ENCODE results near the gene FNIP1. TPM values are rescaled to one million over a fixed set of nuclear protein-coding genes. Genes with fewer than 3 reads are reported as not detected.

Gene FNIP1
- total and polyA plus RNA-seq, 2 of the 13 experiments (the other 11 are each of a cell fraction or from before 2014, with no cell fraction given), result 10.9 to 29.3 TPM

- 95% methylated on average over 3 of the region's 3 CpGs for WGBS (ENCODE audit: low lambda C conversion rate)
- no peak overlapping the region for H3K4me3 ChIP-seq (replicated peaks in 1 of 3; ENCODE audit: insufficient read depth in 1 of 3, low read depth in 2 of 3, low read length in 3 of 3)
- DNase-seq (ENCODE audit: low spot score) (no peak), ATAC-seq (no peak), FAIRE-seq (no peak)
- intact Hi-C loops (cut with micrococcal nuclease; ENCODE audit: unreplicated experiment) (no loop called here), in situ Hi-C loops (cut with HindIII; ENCODE audit: extremely low pct_ligation_motif_present, low pct_unique_long_range_greater_than_20kb) (no loop called here)
- no peak overlapping the region for H3K27ac ChIP-seq (ENCODE audit: extremely low read length, insufficient read depth, low read length)
- no peak for TF ChIP-seq HMGA1 (CRISPR knock-in tag; conservative IDR thresholded peaks at IDR 0.05)
- no peak for TF ChIP-seq SALL2 (CRISPR knock-in tag; IDR thresholded peaks at IDR 0.05)
- BruUV-seq (replicated peaks), result no TSS peak
- 0 out of 2 replicates have a peak, but pooled peaks cover 4% of the 10 kb centered on the region for H3K4me1 ChIP-seq (ENCODE audit: insufficient read depth, low read length)
- CTCF ChIA-PET (ENCODE audit: low intra/inter-chr PET ratio, low total read pairs), result no interaction called here
- no peak overlapping the region for H3K9ac ChIP-seq (ENCODE audit: insufficient read depth, low read depth, low read length)
- H3K79me2 ChIP-seq (ENCODE audit: insufficient read depth, low read length), result peaks cover 2% of the 10 kb centered on the region
- no peaks in the 10 kb centered on the region for H4K20me1 ChIP-seq (ENCODE audit: insufficient read depth, low read length)
- H3K27me3 ChIP-seq (ENCODE audit: control insufficient read depth in 1 of 2, insufficient read depth in 2 of 2, low read length in 2 of 2), result no peaks in the 10 kb centered on the region
- H3K36me3 ChIP-seq (replicated peaks in 1 of 2; ENCODE audit: control insufficient read depth in 1 of 2, insufficient read depth in 2 of 2, low read length in 2 of 2), result peaks cover 11 to 61% of the 10 kb centered on the region in 2 experiments
- POLR2A ChIA-PET, result no interaction called here
- no peak overlapping the region for H3K4me2 ChIP-seq (ENCODE audit: low read depth, low read length)
- H3K9me3 ChIP-seq (ENCODE audit: low read length), result no peaks in the 10 kb centered on the region
- no peak overlapping the region for H2AFZ ChIP-seq (ENCODE audit: low read length)
Observed at GRCh38 chr5:131677115-131677514, 119.7 kb downstream of the FNIP1 start.

GRCh38 chr5:131672776-131673175 lies 124.0 kb downstream of the FNIP1 start:
- H3K4me3 ChIP-seq (replicated peaks in 1 of 3; ENCODE audit: insufficient read depth in 1 of 3, low read depth in 2 of 3, low read length in 3 of 3), result no peak overlapping the region
- BruUV-seq (replicated peaks), result no TSS peak
- H3K9me3 ChIP-seq (ENCODE audit: low read length), result no peaks in the 10 kb centered on the region
- POLR2A ChIA-PET, result no interaction called here
- DNase-seq (ENCODE audit: low spot score), result no peak
- 0 out of 2 replicates have a peak, but pooled peaks cover 6% of the 10 kb centered on the region for H3K4me1 ChIP-seq (ENCODE audit: insufficient read depth, low read length)
- H4K20me1 ChIP-seq (ENCODE audit: insufficient read depth, low read length), result no peaks in the 10 kb centered on the region
- WGBS (ENCODE audit: low lambda C conversion rate), result 82% methylated on average over 6 of the region's 6 CpGs
- H3K9ac ChIP-seq (ENCODE audit: insufficient read depth, low read depth, low read length), result no peak overlapping the region
- CTCF ChIA-PET (ENCODE audit: low intra/inter-chr PET ratio, low total read pairs), result no interaction called here
- H2AFZ ChIP-seq (ENCODE audit: low read length), result no peak overlapping the region
- in situ Hi-C loops (cut with HindIII; ENCODE audit: extremely low pct_ligation_motif_present, low pct_unique_long_range_greater_than_20kb), result no loop called here
- peaks cover 21 to 72% of the 10 kb centered on the region in 2 experiments for H3K36me3 ChIP-seq (replicated peaks in 1 of 2; ENCODE audit: control insufficient read depth in 1 of 2, insufficient read depth in 2 of 2, low read length in 2 of 2)
- no peaks in the 10 kb centered on the region for H3K79me2 ChIP-seq (ENCODE audit: insufficient read depth, low read length)
- intact Hi-C loops (cut with micrococcal nuclease; ENCODE audit: unreplicated experiment), result no loop called here
- no peaks in the 10 kb centered on the region for H3K27me3 ChIP-seq (ENCODE audit: control insufficient read depth in 1 of 2, insufficient read depth in 2 of 2, low read length in 2 of 2)
- no peak for FAIRE-seq
- H3K4me2 ChIP-seq (ENCODE audit: low read depth, low read length), result no peak overlapping the region
- ATAC-seq, result no peak
- H3K27ac ChIP-seq (ENCODE audit: extremely low read length, insufficient read depth, low read length), result no peak overlapping the region
- TF ChIP-seq SNAPC2 (CRISPR knock-in tag; IDR thresholded peaks at IDR 0.05) (no peak), ZNF276 (CRISPR knock-in tag; IDR thresholded peaks at IDR 0.05; ENCODE audit: low read depth) (no peak), ZFP91 (CRISPR knock-in tag; IDR thresholded peaks at IDR 0.05; ENCODE audit: borderline replicate concordance) (no peak), E2F2 (CRISPR knock-in tag; IDR thresholded peaks at IDR 0.05; ENCODE audit: borderline replicate concordance) (no peak), SSRP1 (CRISPR knock-in tag; IDR thresholded peaks at IDR 0.05) (no peak), ZNF501 (CRISPR knock-in tag; IDR thresholded peaks at IDR 0.05) (no peak), SKI (IDR thresholded peaks at IDR 0.05; ENCODE audit: partially characterized antibody) (no peak), ZNF704 (CRISPR knock-in tag; IDR thresholded peaks at IDR 0.05; ENCODE audit: borderline replicate concordance) (no peak), TAF1 (CRISPR knock-in tag; IDR thresholded peaks at IDR 0.05) (no peak), ARNT (IDR thresholded peaks at IDR 0.05) (no peak), ZBTB3 (CRISPR knock-in tag; IDR thresholded peaks at IDR 0.05; ENCODE audit: borderline replicate concordance, low read depth) (no peak)

Measured in HepG2 (cell line).